K562 (cell line): ENCODE results near the gene FAM124B. TPM values are rescaled to one million over a fixed set of nuclear protein-coding genes. Genes with fewer than 3 reads are reported as not detected.

Experiments used
- ATAC-seq: fragments of 200-7000 bp; cut with Tn5 transposase; 3 replicates; pipeline ENCODE4 v1.9.1; 2020; ENCODE audit warnings: moderate library complexity
- BruUV-seq: library from RNA; stranded (reverse); fragments of 400-500 nt; replicated peaks from 2 replicates; lab custom pipeline; 2021; lab: Mats Ljungman, UMichigan
- CTCF ChIA-PET: fragments of 300-600 bp; formaldehyde crosslinking; extraction: SDS; loops from one replicate; lab custom pipeline; 2021; ENCODE audit warnings: low intra/inter-chr PET ratio; lab: Yijun Ruan, JAX
- POLR2A ChIA-PET: fragments of 300-600, 350-650 bp; sonication (Branson Sonifier 250); formaldehyde crosslinking; extraction: SDS; loops from one replicate; lab custom pipeline; 2021; ENCODE audit warnings: antibody characterized with exemption, inconsistent platforms; lab: Yijun Ruan, JAX
- DNase-seq, 4 experiments: peaks; one replicate each; pipeline versions ENCODE4 v3.0.0 to v3.0.0-alpha.2; 2011 to 2018; ENCODE audit warnings: low spot score in 3 of 4, mixed read lengths in 3 of 4; ENCODE audit errors: extremely low read depth in 1 of 4
- FAIRE-seq: peaks from 2 replicates; lab custom pipeline; 2011; peaks lifted over from hg19 to GRCh38; lab: Jason Lieb, UNC
- H2AFZ ChIP-seq: 2 replicates; pipeline ENCODE4 v1.6.0; 2011; ENCODE audit warnings: low read depth, low read length, control low read depth, inconsistent platforms
- H3K27ac ChIP-seq: fragments of 200-600 bp; 3 replicates; pipeline ENCODE4 v1.8.0; 2011; ENCODE audit warnings: low read depth, mild to moderate bottlenecking, control low read depth, inconsistent platforms, low read length, moderate library complexity, mixed read lengths; ENCODE audit errors: extremely low read depth
- H3K27me3 ChIP-seq, 2 experiments: fragments of 300-600 bp in 1 of 2; 2 replicates in 1 of 2; 3 replicates in 1 of 2; pipeline versions ENCODE4 v1.6.0 to v1.8.0; 2011; ENCODE audit warnings: inconsistent platforms in 2 of 2, low read length in 2 of 2, mild to moderate bottlenecking in 1 of 2, mixed read lengths in 1 of 2, moderate library complexity in 1 of 2; ENCODE audit not compliant: control insufficient read depth in 2 of 2, insufficient read depth in 2 of 2
- H3K36me3 ChIP-seq: fragments of 300-600 bp; 3 replicates; pipeline ENCODE4 v1.8.0; 2011; ENCODE audit warnings: mild to moderate bottlenecking, low read length, inconsistent platforms; ENCODE audit not compliant: control insufficient read depth, insufficient read depth
- H3K4me1 ChIP-seq, 2 experiments: fragments of 200-600 bp in 1 of 2; replicated peaks in 1 of 2; 2 replicates in 1 of 2; 3 replicates in 1 of 2; pipeline versions ENCODE4 v1.5.1 to v1.8.0; 2011; ENCODE audit warnings: inconsistent platforms in 2 of 2, low read length in 2 of 2, mild to moderate bottlenecking in 1 of 2, mixed read lengths in 1 of 2, moderate library complexity in 1 of 2; ENCODE audit not compliant: control insufficient read depth in 2 of 2, insufficient read depth in 2 of 2
- H3K4me2 ChIP-seq: 2 replicates; pipeline ENCODE4 v1.6.1; 2011; ENCODE audit warnings: low read length, control low read depth, inconsistent platforms, mixed read lengths; ENCODE audit not compliant: insufficient read depth
- H3K4me3 ChIP-seq: fragments of 200-600 bp; sonication (generic), shearing (Covaris generic); 2 replicates; pipeline ENCODE4 v1.5.1; 2016; ENCODE audit warnings: control low read depth, inconsistent platforms
- H3K79me2 ChIP-seq: fragments of 200-600 bp; 3 replicates; pipeline ENCODE4 v1.8.0; 2011; ENCODE audit warnings: low read length, inconsistent platforms; ENCODE audit not compliant: control insufficient read depth, insufficient read depth
- H3K9ac ChIP-seq, 2 experiments: 2 replicates each; pipeline versions ENCODE4 v1.6.0 to v1.6.1; 2011; ENCODE audit warnings: low read depth in 2 of 2, low read length in 2 of 2, control low read depth in 1 of 2, inconsistent platforms in 1 of 2, mild to moderate bottlenecking in 1 of 2, mixed read lengths in 1 of 2; ENCODE audit not compliant: insufficient read depth in 1 of 2
- H3K9me1 ChIP-seq: one replicate; pipeline ENCODE4 v1.6.0; 2011; ENCODE audit warnings: inconsistent platforms, mild to moderate bottlenecking, low read length, moderate library complexity; ENCODE audit not compliant: control insufficient read depth, insufficient read depth
- H3K9me3 ChIP-seq: replicated peaks from 2 replicates; pipeline ENCODE4 v1.5.1; 2011; ENCODE audit warnings: low read depth, low read length, inconsistent platforms; ENCODE audit not compliant: control insufficient read depth, insufficient read depth
- H4K20me1 ChIP-seq: replicated peaks from 2 replicates; pipeline ENCODE4 v1.6.1; 2011; ENCODE audit warnings: low read length, inconsistent platforms, mixed read lengths; ENCODE audit not compliant: control insufficient read depth, insufficient read depth
- ARID1B ChIP-seq: fragments of 450-650 bp; IDR thresholded peaks from 2 replicates; pipeline ENCODE4 v1.6.1; 2016; ENCODE audit warnings: antibody characterized with exemption, mild to moderate bottlenecking, inconsistent platforms
- ARID3A ChIP-seq: IDR thresholded peaks from 2 replicates; pipeline ENCODE4 v1.6.1; 2012; ENCODE audit warnings: low read depth, low read length, improper control_type of control experiment, borderline replicate concordance
- CBFA2T2 ChIP-seq: fragments of 450-650 bp; conservative IDR thresholded peaks from 2 replicates; pipeline ENCODE4 v1.6.1; 2017; ENCODE audit warnings: mild to moderate bottlenecking
- CBFA2T3 ChIP-seq: fragments of 450-650 bp; IDR thresholded peaks from 2 replicates; pipeline ENCODE4 v1.6.1; 2017
- CTBP1 ChIP-seq: fragments of 450-650 bp; IDR thresholded peaks from 2 replicates; pipeline ENCODE4 v1.6.1; 2016; ENCODE audit warnings: borderline replicate concordance
- DPF2 ChIP-seq: fragments of 450-650 bp; IDR thresholded peaks from 2 replicates; pipeline ENCODE4 v1.6.1; 2016
- HDAC3 ChIP-seq: fragments of 450-650 bp; IDR thresholded peaks from 2 replicates; pipeline ENCODE4 v1.6.1; 2018; ENCODE audit warnings: borderline replicate concordance, mild to moderate bottlenecking, moderate library complexity; ENCODE audit not compliant: partially characterized antibody
- MEIS2 ChIP-seq: fragments of 450-650 bp; IDR thresholded peaks from 2 replicates; pipeline ENCODE4 v1.6.1; 2014; ENCODE audit warnings: mild to moderate bottlenecking; ENCODE audit not compliant: partially characterized antibody
- MTA2 ChIP-seq: fragments of 450-650 bp; IDR thresholded peaks from 2 replicates; pipeline ENCODE4 v1.6.1; 2016; ENCODE audit warnings: low read depth
- MXI1 ChIP-seq: IDR thresholded peaks from 2 replicates; pipeline ENCODE4 v1.6.1; 2011; ENCODE audit warnings: low read depth, mild to moderate bottlenecking, improper control_type of control experiment, low read length
- NCOR1 ChIP-seq: fragments of 450-650 bp; IDR thresholded peaks from 2 replicates; pipeline ENCODE4 v1.6.1; 2016; ENCODE audit warnings: mild to moderate bottlenecking, moderate library complexity
- PHF8 ChIP-seq: fragments of 200-600 bp; sonication (generic); IDR thresholded peaks from 2 replicates; pipeline ENCODE4 v1.6.1; 2012; ENCODE audit warnings: mixed run types, mild to moderate bottlenecking, inconsistent platforms, low read length, moderate library complexity, borderline replicate concordance
- SMARCA4 ChIP-seq: fragments of 450-650 bp; IDR thresholded peaks from 2 replicates; pipeline ENCODE4 v1.6.1; 2016
- SMARCE1 ChIP-seq: fragments of 450-650 bp; IDR thresholded peaks from 2 replicates; pipeline ENCODE4 v1.7.1; 2016; ENCODE audit warnings: mild to moderate bottlenecking
- TAL1 ChIP-seq: fragments of 450-650 bp; IDR thresholded peaks from 2 replicates; pipeline ENCODE4 v1.6.1; 2016; ENCODE audit warnings: mild to moderate bottlenecking
- TEAD4 ChIP-seq, 2 experiments: sonication (generic) in 1 of 2; formaldehyde crosslinking in 1 of 2; IDR thresholded peaks; 2 replicates each; pipeline versions ENCODE4 v1.6.1 to v1.8.0; 2012 to 2022; ENCODE audit warnings: borderline replicate concordance in 1 of 2, inconsistent platforms in 1 of 2, low read length in 1 of 2, mild to moderate bottlenecking in 1 of 2, missing genetic modification reagents in 1 of 2
- ZNF76 ChIP-seq: fragments of 250-450 bp; sonication (Bioruptor Pico); IDR thresholded peaks from 2 replicates; pipeline ENCODE4 v1.4.0; 2020; ENCODE audit warnings: mild to moderate bottlenecking, moderate library complexity, borderline replicate concordance
- WGBS: fragments of 100-300 bp; shearing (Covaris generic); methylation state at CpG from one replicate; pipeline ENCODE4 v1.1.6; 2016; ENCODE audit warnings: low coverage, mixed read lengths; ENCODE audit not compliant: insufficient coverage; ENCODE audit errors: missing lambda C conversion rate; 5-methylcytosine and 5-hydroxymethylcytosine counted together
- in situ Hi-C: fragments of 300-500 bp; cut with MboI; formaldehyde crosslinking; loops from 4 replicates; pipeline ENCODE4 v1.15.0; 2018; ENCODE audit warnings: inconsistent platforms, mixed read lengths
- intact Hi-C: fragments of 100-400 bp; cut with micrococcal nuclease; formaldehyde crosslinking; loops from 2 replicates; pipeline ENCODE4 v1.14.2; 2022
- polyA plus RNA-seq, 8 experiments: library from polyadenylated mRNA; depleted of rRNA in 4 of 8; stranded (reverse) in 5 of 8; unstranded in 3 of 8; fragments of >200 nt; fragmentation: Nextera tagmentation in 2 of 8; fragmentation: Illumina TruSeq in 1 of 8; extraction: Ambion mirVana in 2 of 8; extraction: Trizol in 1 of 8; gene quantifications; 2 replicates each; pipeline versions ENCODE4 v1.2.1 to v1.2.3, GENCODE V29; 2011 to 2014; ENCODE audit warnings: inconsistent platforms in 1 of 8, missing spikeins in 1 of 8
- total RNA-seq, 7 experiments: library from RNA; depleted of rRNA in 6 of 7; stranded (reverse); fragments of >200 nt in 6 of 7; fragmentation: Illumina TruSeq in 2 of 7; extraction: Trizol in 2 of 7; gene quantifications; 2 replicates each; pipeline versions ENCODE4 v1.2.1 to v1.2.3, GENCODE V29; 2011 to 2021; ENCODE audit warnings: low replicate concordance in 1 of 7

Gene FAM124B
- total and polyA plus RNA-seq, 9 of the 15 experiments (the other 6 are each of a cell fraction or from before 2014, with no cell fraction given), result 6.2 to 21.4 (median 9.3) TPM

GRCh38 chr2:224382973-224383555 lies 18.8 kb downstream of the FAM124B start:
- BruUV-seq, result no TSS peak
- no peak overlapping the region for H3K9ac ChIP-seq
- H3K27ac ChIP-seq, result 0 out of 3 replicates have a peak overlapping the region, but pooled peaks have one; percentile 43
- no peak overlapping the region for H2AFZ ChIP-seq
- H3K9me1 ChIP-seq, result no peaks in the 10 kb centered on the region
- no peaks in the 10 kb centered on the region for H4K20me1 ChIP-seq
- no peak overlapping the region for H3K4me3 ChIP-seq
- in situ Hi-C loops (no loop called here), intact Hi-C loops (no loop called here)
- FAIRE-seq (peak; percentile 78), ATAC-seq (peak; percentile 50), DNase-seq (peak; percentile 35 to 48 (median 37))
- TF ChIP-seq DPF2, result peak; percentile 56; the same call in 1 of the 2 replicates
- TF ChIP-seq SMARCA4, result peak; percentile 52; the same call in 1 of the 2 replicates
- TF ChIP-seq TEAD4 (IDR thresholded peaks at IDR 0.05; ENCODE audit: low read length), result peak; percentile 31; the same call in 1 of the 2 replicates
- TF ChIP-seq TEAD4 (CRISPR knock-in tag; IDR thresholded peaks at IDR 0.05; ENCODE audit: borderline replicate concordance), result no peak
- TF ChIP-seq NCOR1, result peak; percentile 43; the same call in 1 of the 2 replicates
- TF ChIP-seq SMARCE1, result 0 out of 2 replicates have a peak, but pooled peaks have one; percentile 23
- peak; percentile 26 for TF ChIP-seq HDAC3
- TF ChIP-seq MEIS2, result peak; percentile 4
- TF ChIP-seq CTBP1, result no peak
- peak; percentile 69 for TF ChIP-seq CBFA2T3
- TF ChIP-seq MXI1, result no peak
- no peak for TF ChIP-seq PHF8
- no peak for TF ChIP-seq ZNF76
- TF ChIP-seq CBFA2T2, result peak; percentile 36; the same call in 1 of the 2 replicates
- no peak for TF ChIP-seq ARID3A
- TF ChIP-seq TAL1, result 0 out of 2 replicates have a peak, but pooled peaks have one; percentile 13
- peak; percentile 68 for TF ChIP-seq ARID1B
- TF ChIP-seq MTA2, result 0 out of 2 replicates have a peak, but pooled peaks have one; percentile 7
- peaks cover 9 to 31% of the 10 kb centered on the region in 2 experiments; a peak in 4 of 5 replicates for H3K4me1 ChIP-seq
- no peaks in the 10 kb centered on the region for H3K27me3 ChIP-seq
- POLR2A ChIA-PET, result interaction anchor here (0.7 to 1.2 kb wide), 3 partner anchors 9 to 418 kb away, joined by 3 read pairs; no protein-coding TSS in a partner anchor
- H3K4me2 ChIP-seq, result peak overlapping the region; percentile 10
- whole genome bisulfite sequencing, result 13% methylated on average over 6 of the region's 9 CpGs
- H3K36me3 ChIP-seq, result peaks cover 17% of the 10 kb centered on the region; the same call in 2 of the 3 replicates
- H3K79me2 ChIP-seq, result peaks cover 31% of the 10 kb centered on the region
- no peaks in the 10 kb centered on the region for H3K9me3 ChIP-seq
- CTCF ChIA-PET, result no interaction called here
